Fibroblast of lung (primary cell): Measurements from ENCODE around the gene CTSC. TPM values are rescaled to one million over a fixed set of nuclear protein-coding genes. Genes with fewer than 3 reads are reported as not detected.

ENCODE experiments used
- DNase-seq, 2 donors: peaks; one replicate each; pipeline versions ENCODE4 v3.0.0 to v3.0.0-alpha.2; 2010; ENCODE audit warnings: low read depth in 2 of 2
- H2AFZ ChIP-seq: 2 replicates; pipeline ENCODE4 v1.5.1; 2012; ENCODE audit warnings: low read length, control low read depth, inconsistent platforms
- H3K27ac ChIP-seq: 2 replicates; pipeline ENCODE4 v1.5.1; 2011; ENCODE audit warnings: low read length, control low read depth; ENCODE audit not compliant: insufficient read depth
- H3K27me3 ChIP-seq: 2 replicates; pipeline ENCODE4 v1.5.1; 2011; ENCODE audit warnings: mild to moderate bottlenecking, low read length; ENCODE audit not compliant: control insufficient read depth, insufficient read depth
- H3K36me3 ChIP-seq: 2 replicates; pipeline ENCODE4 v1.5.1; 2011; ENCODE audit warnings: low read length; ENCODE audit not compliant: control insufficient read depth, insufficient read depth
- H3K4me1 ChIP-seq: 2 replicates; pipeline ENCODE4 v1.5.1; 2011; ENCODE audit warnings: low read length; ENCODE audit not compliant: control insufficient read depth, insufficient read depth; ENCODE audit errors: extremely low read depth
- H3K4me2 ChIP-seq: 2 replicates; pipeline ENCODE4 v1.5.1; 2011; ENCODE audit warnings: low read length, control low read depth; ENCODE audit not compliant: insufficient read depth; ENCODE audit errors: extremely low read depth
- H3K4me3 ChIP-seq, 4 experiments: fragments of 200-600 bp in 1 of 4; sonication (generic) in 1 of 4; replicated peaks in 1 of 4; 2 replicates each; pipeline ENCODE4 v1.5.1; 2011 to 2016; ENCODE audit warnings: low read length in 4 of 4, low read depth in 3 of 4, mild to moderate bottlenecking in 3 of 4, control low read depth in 2 of 4, inconsistent platforms in 1 of 4, mixed read lengths in 1 of 4; ENCODE audit not compliant: insufficient read depth in 1 of 4; ENCODE audit errors: control extremely low read depth in 1 of 4
- H3K79me2 ChIP-seq: 2 replicates; pipeline ENCODE4 v1.5.1; 2012; ENCODE audit warnings: mild to moderate bottlenecking, low read length, inconsistent platforms; ENCODE audit not compliant: control insufficient read depth, insufficient read depth
- H3K9ac ChIP-seq: 2 replicates; pipeline ENCODE4 v1.5.1; 2011; ENCODE audit warnings: mild to moderate bottlenecking, low read length, control low read depth; ENCODE audit not compliant: insufficient read depth
- H3K9me3 ChIP-seq: 2 replicates; pipeline ENCODE4 v1.5.1; 2012; ENCODE audit warnings: low read depth, low read length; ENCODE audit not compliant: control insufficient read depth, insufficient read depth
- H4K20me1 ChIP-seq: 2 replicates; pipeline ENCODE4 v1.5.1; 2011; ENCODE audit warnings: low read length; ENCODE audit not compliant: control insufficient read depth, insufficient read depth; ENCODE audit errors: extremely low read depth
- CTCF ChIP-seq, 2 donors: IDR thresholded peaks in 1 of 2; conservative IDR thresholded peaks in 1 of 2; 1 replicate in 1 of 2; 2 replicates in 1 of 2; pipeline ENCODE4 v1.5.1; 2011 to 2012; ENCODE audit warnings: low read length in 2 of 2, control low read depth in 1 of 2, inconsistent platforms in 1 of 2, low read depth in 1 of 2, mild to moderate bottlenecking in 1 of 2
- EZH2 ChIP-seq: IDR thresholded peaks from 2 replicates; pipeline ENCODE4 v1.5.1; 2012; ENCODE audit warnings: low read length, control low read depth, mild to moderate bottlenecking; ENCODE audit errors: missing control alignments
- polyA plus RNA-seq, 2 donors: library from polyadenylated mRNA; depleted of rRNA in 1 of 2; stranded (reverse) in 1 of 2; unstranded in 1 of 2; fragments of >200 nt; gene quantifications; 2 replicates each; pipeline ENCODE4 v1.2.1, GENCODE V29; 2011 to 2012; ENCODE audit warnings: missing spikeins in 1 of 2
- total RNA-seq: library from RNA; depleted of rRNA; stranded (reverse); fragments of >200 nt; gene quantifications from 2 replicates; pipeline ENCODE4 v1.2.1, GENCODE V29; 2014

The CTSC gene
- total and polyA plus RNA-seq, 2 donors (not counting 1 experiment from before 2014, with no cell fraction given) = 75.8 to 593 TPM

GRCh38 chr11:88375927-88376470 is 38.5 kb upstream of the CTSC start:
- no peaks in the 10 kb centered on the region for H4K20me1 ChIP-seq
- no peaks in the 10 kb centered on the region for H3K9me3 ChIP-seq
- no peak overlapping the region for H3K4me2 ChIP-seq
- H2AFZ ChIP-seq = no peak overlapping the region
- H3K36me3 ChIP-seq = no peaks in the 10 kb centered on the region
- TF ChIP-seq CTCF (conservative IDR thresholded peaks at IDR 0.05 in 1 of 2, IDR thresholded peaks at IDR 0.05 in 1 of 2; ENCODE audit: low read depth in 1 of 2, low read length in 2 of 2) (no peak), EZH2 (no peak)
- DNase-seq = no peak
- H3K27me3 ChIP-seq = no peaks in the 10 kb centered on the region
- no peaks in the 10 kb centered on the region for H3K79me2 ChIP-seq
- no peak overlapping the region for H3K9ac ChIP-seq
- H3K4me1 ChIP-seq = no peaks in the 10 kb centered on the region
- no peak overlapping the region for H3K27ac ChIP-seq
- no peak overlapping the region for H3K4me3 ChIP-seq

- no peak overlapping the region for H3K4me2 ChIP-seq
- DNase-seq = no peak
- no peaks in the 10 kb centered on the region for H3K9me3 ChIP-seq
- no peak overlapping the region for H3K4me3 ChIP-seq
- H3K9ac ChIP-seq = no peak overlapping the region
- no peaks in the 10 kb centered on the region for H3K79me2 ChIP-seq
- H2AFZ ChIP-seq = no peak overlapping the region
- H3K27me3 ChIP-seq = no peaks in the 10 kb centered on the region
- no peak for TF ChIP-seq CTCF (conservative IDR thresholded peaks at IDR 0.05 in 1 of 2, IDR thresholded peaks at IDR 0.05 in 1 of 2; ENCODE audit: low read depth in 1 of 2, low read length in 2 of 2)
- no peak for TF ChIP-seq EZH2
- no peak overlapping the region for H3K27ac ChIP-seq
- H3K4me1 ChIP-seq = no peaks in the 10 kb centered on the region
- H4K20me1 ChIP-seq = no peaks in the 10 kb centered on the region
- H3K36me3 ChIP-seq = no peaks in the 10 kb centered on the region
Measured at GRCh38 chr11:88370782-88371181, 33.2 kb upstream of the CTSC start.

GRCh38 chr11:88367310-88367709 is 29.8 kb upstream of the CTSC start:
- Histone ChIP-seq H3K4me3 (no peak overlapping the region), H3K9me3 (no peaks in the 10 kb centered on the region), H3K9ac (no peak overlapping the region), H3K36me3 (no peaks in the 10 kb centered on the region), H2AFZ (no peak overlapping the region), H4K20me1 (no peaks in the 10 kb centered on the region), H3K27me3 (no peaks in the 10 kb centered on the region), H3K4me1 (no peaks in the 10 kb centered on the region), H3K27ac (no peak overlapping the region), H3K4me2 (no peak overlapping the region), H3K79me2 (no peaks in the 10 kb centered on the region)
- TF ChIP-seq CTCF (conservative IDR thresholded peaks at IDR 0.05 in 1 of 2, IDR thresholded peaks at IDR 0.05 in 1 of 2; ENCODE audit: low read depth in 1 of 2, low read length in 2 of 2) (no peak), EZH2 (no peak)
- DNase-seq = no peak
